GM11168 (cell line): ENCODE data around the gene TAX1BP3.

ENCODE experiments used
- in situ Hi-C: fragments of 300-500 bp; cut with MboI; formaldehyde crosslinking; loops from one replicate; pipeline ENCODE4 v1.12.0; 2022; ENCODE audit warnings: low sequenced_read_pairs; ENCODE audit not compliant: unreplicated experiment

The TAX1BP3 gene

GRCh38 chr17:3689262-3690093 is 21.1 kb upstream of the TAX1BP3 start:
- in situ Hi-C loops, result loop anchor here (10.0 kb wide), 1 partner anchor 45 kb away; no protein-coding TSS in a partner anchor

DNA sequence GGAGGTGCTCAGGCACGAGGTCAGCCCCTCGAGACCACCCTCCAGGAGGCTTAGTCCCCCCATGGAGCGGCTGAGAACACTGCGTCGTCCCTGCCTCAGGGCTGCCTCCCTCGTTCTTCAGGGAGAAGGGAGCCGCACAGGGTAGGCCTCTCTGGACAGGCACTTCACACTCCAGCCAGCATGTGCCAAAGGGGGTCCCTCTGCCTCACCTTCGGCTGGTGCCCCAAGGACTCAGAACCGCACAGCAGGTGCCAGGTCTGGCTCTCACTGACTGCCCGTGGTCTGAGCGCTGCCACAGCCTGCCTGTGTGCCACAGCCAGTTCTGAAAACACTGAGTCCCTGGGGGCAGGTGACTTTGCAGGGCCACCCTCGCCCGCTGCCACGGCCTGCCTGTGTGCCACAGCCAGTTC is 20.5 kb upstream of the TAX1BP3 start:
- in situ Hi-C loops, result loop anchor here (10.0 kb wide), 1 partner anchor 46 kb away; no protein-coding TSS in a partner anchor

- in situ Hi-C loops, result loop anchor here (10.0 kb wide), 1 partner anchor 47 kb away; no protein-coding TSS in a partner anchor
Observed at GRCh38 chr17:3688027-3688553, 19.7 kb upstream of the TAX1BP3 start.

- in situ Hi-C loops, result loop anchor here (10.0 kb wide), 1 partner anchor 50 kb away; no protein-coding TSS in a partner anchor
Observed at GRCh38 chr17:3685174-3685573, 16.8 kb upstream of the TAX1BP3 start.

DNA sequence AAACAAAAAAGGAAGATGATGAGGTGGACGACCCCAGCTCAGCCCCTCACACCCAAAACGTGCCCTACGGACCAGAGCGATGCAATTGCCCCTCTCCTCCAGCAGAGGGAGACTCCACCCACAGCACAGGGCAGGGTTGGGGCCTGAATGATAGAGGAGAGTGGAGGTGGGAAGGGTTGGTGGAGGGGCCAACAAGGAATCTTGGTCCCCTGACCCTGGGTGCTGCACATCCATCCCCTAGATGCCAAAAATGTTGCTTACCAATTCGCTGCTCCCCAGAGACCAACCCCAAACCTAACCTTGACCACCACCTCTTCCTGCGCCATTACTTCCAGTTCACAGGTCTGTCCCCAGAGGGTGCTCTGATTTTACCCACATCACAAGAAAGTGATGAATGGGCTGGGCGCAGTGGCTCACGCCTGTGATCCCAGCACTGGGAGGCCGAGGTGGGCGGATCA is 14.7 kb upstream of the TAX1BP3 start:
- in situ Hi-C loops, result loop anchor here (10.0 kb wide), 1 partner anchor 52 kb away; no protein-coding TSS in a partner anchor

- in situ Hi-C loops, result loop anchor here (10.0 kb wide), 1 partner anchor 53 kb away; no protein-coding TSS in a partner anchor
Observed at GRCh38 chr17:3682033-3682432, 13.7 kb upstream of the TAX1BP3 start.

DNA sequence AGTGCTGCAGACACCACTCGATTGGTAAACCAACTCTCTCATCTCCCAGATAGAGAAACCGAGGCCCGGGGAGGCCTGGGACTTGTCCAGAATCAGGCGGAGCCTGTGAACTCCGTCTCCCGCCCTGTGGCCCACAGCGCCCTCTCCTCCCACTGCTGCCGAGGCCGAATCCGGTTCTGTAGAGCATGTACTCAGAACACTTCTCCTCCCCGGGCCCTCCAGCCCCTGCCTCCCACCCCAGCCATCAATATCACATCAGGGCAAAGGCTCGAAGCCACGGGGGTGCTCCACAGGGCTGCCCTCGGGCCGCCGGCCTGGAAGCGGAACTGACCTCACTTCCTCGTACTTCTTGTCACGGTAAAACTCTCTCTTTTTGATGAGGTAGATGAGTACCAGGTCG is 13.2 kb upstream of the TAX1BP3 start:
- in situ Hi-C loops, result loop anchor here (10.0 kb wide), 1 partner anchor 53 kb away; no protein-coding TSS in a partner anchor

- in situ Hi-C loops, result loop anchor here (10.0 kb wide), 1 partner anchor 54 kb away; no protein-coding TSS in a partner anchor
Observed at GRCh38 chr17:3681057-3681456, 12.7 kb upstream of the TAX1BP3 start.

GRCh38 chr17:3679531-3680126 is 11.3 kb upstream of the TAX1BP3 start:
- in situ Hi-C loops, result loop anchor here (10.0 kb wide), 1 partner anchor 55 kb away; no protein-coding TSS in a partner anchor

DNA sequence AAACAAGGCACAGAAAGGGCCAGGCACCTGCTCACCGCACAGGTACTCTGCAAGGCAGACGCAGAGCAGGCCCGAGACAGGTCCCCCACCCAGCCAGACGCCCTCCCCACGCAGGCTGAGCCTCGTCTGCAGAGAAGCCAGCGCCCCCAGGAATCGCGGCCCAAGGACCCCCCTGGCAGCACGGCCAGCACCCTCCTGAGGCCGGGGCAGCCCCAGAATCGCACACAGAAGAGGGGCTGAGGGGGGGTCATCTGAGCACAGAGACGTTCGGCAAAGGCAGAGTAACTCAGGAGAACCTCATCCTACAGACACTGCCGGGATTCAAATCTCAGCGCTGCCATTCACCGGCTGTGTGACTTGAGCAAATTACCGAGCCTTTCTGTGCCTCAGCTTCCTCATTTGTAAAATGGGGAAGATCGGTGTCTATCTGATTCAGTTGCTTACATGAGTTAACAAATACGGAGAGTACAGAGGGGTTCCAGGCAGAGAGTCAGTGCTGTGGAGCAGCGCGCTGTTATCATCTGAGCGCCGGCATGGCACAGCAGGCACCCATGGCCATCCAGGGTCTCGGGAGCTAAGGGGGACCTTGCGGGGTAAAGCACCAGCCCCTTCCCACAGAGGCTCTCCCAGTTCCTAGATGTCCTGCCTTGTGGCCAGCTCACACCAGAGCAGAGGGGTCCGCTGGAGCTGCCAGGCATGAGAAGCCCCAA is 10.6 kb upstream of the TAX1BP3 start:
- in situ Hi-C loops, result no loop called here

GRCh38 chr17:3678095-3678820 is 9.9 kb upstream of the TAX1BP3 start:
- in situ Hi-C loops, result no loop called here

- in situ Hi-C loops, result no loop called here
Observed at GRCh38 chr17:3675886-3676285, 7.5 kb upstream of the TAX1BP3 start.

DNA sequence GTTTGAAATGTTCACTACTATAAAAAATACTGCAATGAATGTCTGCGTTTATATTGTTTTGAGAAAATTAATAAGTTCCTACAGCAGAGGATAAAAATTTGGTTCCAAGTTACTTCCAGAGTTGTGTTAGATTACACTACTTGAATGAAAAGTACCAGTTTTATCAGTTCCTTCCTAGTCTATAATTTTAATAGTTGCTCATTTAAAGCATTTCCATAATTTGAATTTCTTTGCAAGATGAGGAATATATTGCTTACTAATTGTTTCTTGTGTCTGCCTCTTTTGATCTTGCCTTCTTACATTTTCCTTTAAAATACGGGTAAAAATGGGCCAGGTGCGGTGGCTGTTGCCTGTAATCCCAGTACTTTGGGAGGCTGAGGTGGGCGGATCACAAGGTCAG is 4.2 kb upstream of the TAX1BP3 start:
- in situ Hi-C loops, result loop anchor here (25.0 kb wide), 1 partner anchor 635 kb away; no protein-coding TSS in a partner anchor

DNA sequence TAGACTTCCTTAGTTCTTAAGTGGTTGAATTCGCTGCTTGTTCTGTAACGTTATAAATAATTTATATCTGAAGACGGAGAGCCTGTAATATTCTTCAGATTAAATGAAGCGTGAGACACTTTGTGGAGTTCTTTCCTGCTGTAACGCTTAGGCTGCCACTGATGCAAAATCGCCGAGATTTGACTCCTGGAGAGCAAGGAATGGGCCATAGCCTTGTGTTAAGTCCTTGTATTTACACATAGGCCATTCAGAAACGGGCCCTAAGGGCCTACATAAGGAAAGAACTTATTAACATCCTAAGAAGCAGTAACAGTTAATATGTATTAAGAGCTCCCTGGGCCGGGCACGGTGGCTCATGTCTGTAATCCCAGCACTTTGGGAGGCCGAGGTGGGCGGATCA is 1.2 kb upstream of the TAX1BP3 start:
- in situ Hi-C loops, result loop anchor here (10.0 to 25.0 kb wide), 2 partner anchors 155 to 632 kb away; no protein-coding TSS in a partner anchor

DNA sequence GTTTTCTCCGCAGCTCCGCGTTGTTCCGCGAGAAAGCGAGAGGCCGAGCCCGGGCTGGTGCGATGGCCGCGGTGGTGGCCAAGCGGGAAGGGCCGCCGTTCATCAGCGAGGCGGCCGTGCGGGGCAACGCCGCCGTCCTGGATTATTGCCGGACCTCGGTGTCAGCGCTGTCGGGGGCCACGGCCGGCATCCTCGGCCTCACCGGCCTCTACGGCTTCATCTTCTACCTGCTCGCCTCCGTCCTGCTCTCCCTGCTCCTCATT is 638 bp upstream of the TAX1BP3 start:
- in situ Hi-C loops, result loop anchor here (10.0 to 25.0 kb wide), 2 partner anchors 156 to 632 kb away; no protein-coding TSS in a partner anchor

- in situ Hi-C loops, result loop anchor here (10.0 to 25.0 kb wide), 2 partner anchors 157 to 630 kb away; no protein-coding TSS in a partner anchor
Observed at GRCh38 chr17:3667366-3668278, 756 bp downstream of the TAX1BP3 start.

DNA sequence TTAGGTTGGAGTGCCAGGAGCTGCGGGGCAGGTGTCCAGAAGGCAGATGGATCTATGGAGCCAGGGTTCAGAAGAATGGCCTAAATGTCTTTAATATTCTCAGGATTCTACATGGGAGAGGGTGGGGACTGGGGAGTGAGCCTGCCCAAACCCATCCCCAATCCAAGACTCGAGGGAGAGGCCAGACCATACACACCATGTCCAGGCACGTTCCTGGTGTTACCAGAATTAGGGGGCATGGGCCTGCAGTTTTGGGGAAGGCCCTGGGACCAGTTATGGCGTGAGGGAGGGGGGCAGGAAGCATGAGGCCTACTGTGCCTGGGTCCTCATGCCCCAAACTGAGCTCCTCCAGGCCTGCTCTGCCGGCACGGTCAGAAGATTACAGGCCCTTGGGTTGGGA is 1.9 kb downstream of the TAX1BP3 start:
- in situ Hi-C loops, result loop anchor here (10.0 to 25.0 kb wide), 2 partner anchors 158 to 629 kb away; no protein-coding TSS in a partner anchor

DNA sequence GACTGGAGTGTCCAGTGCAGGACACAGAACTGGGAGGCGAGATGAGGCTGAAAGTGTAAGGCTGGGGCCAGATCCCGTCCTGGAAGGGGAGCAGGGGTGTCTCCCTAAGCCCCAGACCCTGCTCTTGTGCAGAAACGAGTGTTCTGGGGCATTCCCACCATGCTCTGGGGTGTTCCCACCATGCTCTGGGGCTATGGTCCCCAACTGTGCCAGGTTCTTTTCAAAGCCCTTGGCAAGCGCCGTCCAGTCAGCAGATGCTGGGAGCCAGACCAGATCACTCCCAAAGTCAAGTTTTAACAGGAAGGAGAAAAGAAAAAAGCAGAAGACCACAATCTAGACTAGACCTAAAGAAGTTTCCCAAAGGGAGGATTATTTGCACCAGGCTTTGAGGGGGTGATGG is 2.5 kb downstream of the TAX1BP3 start:
- in situ Hi-C loops, result loop anchor here (10.0 to 25.0 kb wide), 2 partner anchors 159 to 629 kb away; no protein-coding TSS in a partner anchor
